Stimulated activated CD8-positive, alpha-beta memory T cell treated with anti-CD3 and anti-CD28 coated beads, Interleukin-4, amount 100 ng/mL, for 24 hours (primary cell): ENCODE measurements around the gene MMP28.
A peak's percentile ranks its signal among the peaks of the same experiment; 100 is the strongest.

Source experiments
- DNase-seq: peaks from one replicate; pipeline ENCODE4 v3.0.0-alpha.2; 2020; ENCODE audit warnings: low read depth

The MMP28 gene, protein sequence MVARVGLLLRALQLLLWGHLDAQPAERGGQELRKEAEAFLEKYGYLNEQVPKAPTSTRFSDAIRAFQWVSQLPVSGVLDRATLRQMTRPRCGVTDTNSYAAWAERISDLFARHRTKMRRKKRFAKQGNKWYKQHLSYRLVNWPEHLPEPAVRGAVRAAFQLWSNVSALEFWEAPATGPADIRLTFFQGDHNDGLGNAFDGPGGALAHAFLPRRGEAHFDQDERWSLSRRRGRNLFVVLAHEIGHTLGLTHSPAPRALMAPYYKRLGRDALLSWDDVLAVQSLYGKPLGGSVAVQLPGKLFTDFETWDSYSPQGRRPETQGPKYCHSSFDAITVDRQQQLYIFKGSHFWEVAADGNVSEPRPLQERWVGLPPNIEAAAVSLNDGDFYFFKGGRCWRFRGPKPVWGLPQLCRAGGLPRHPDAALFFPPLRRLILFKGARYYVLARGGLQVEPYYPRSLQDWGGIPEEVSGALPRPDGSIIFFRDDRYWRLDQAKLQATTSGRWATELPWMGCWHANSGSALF

DNA sequence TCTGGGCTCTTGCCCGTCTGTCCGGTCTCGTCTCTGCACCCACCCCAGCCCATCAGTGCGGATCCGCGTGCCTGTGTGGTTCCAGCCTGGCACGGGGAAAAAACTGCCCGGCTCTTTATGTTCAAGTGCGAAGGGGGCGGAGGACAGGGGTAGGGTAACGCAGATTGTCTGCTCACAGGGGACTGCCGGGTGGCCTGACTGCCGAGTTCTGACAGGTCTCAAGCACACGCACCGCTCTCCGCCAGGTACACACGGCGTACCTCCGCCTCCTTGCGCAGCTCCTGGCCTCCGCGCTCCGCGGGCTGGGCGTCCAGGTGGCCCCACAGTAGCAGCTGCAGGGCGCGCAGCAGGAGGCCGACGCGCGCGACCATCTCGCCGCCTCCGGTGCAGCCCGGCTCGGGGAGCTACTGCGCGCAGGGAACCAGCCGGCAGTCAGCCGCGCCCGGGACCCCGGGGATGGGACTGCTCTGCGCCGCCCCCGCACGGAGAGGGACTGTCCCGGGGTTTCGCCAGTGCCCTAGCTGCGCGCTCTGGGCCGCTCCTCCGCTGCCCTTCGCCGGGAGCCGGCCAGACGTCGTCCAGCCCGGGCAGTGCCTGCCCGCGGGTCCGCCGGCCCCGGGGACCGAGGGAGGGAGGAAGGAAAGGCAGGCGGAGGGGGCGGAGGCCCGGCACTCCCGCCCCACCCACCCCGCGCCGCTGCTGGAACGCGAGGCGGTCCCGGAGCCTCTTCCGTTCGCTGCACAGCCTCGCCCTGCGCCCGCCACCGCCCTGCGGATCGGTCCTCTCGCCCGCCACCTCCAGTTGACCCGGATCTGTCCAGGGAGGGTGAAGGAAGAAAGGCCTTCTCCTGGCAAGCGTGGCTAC is at the start of gene MMP28:
MMP28 (minus strand) TSS at position 635 of the 864 bp plus-strand sequence; CDS start at position 371, 264 bp downstream.
- DNase-seq = peak; percentile 17

DNA sequence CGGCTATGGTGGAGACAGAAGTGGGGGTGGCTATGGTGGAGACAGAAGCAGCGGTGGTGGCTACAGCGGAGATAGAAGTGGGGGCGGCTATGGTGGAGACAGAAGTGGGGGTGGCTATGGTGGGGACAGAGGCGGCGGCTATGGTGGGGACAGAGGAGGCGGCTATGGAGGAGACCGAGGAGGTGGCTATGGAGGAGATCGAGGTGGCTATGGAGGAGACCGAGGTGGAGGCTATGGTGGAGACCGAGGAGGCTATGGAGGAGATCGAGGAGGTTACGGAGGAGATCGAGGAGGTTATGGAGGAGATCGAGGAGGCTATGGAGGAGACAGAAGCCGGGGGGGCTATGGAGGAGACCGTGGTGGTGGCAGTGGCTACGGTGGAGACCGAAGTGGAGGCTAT is 49.1 kb upstream of the MMP28 start:
- DNase-seq = no peak

DNA sequence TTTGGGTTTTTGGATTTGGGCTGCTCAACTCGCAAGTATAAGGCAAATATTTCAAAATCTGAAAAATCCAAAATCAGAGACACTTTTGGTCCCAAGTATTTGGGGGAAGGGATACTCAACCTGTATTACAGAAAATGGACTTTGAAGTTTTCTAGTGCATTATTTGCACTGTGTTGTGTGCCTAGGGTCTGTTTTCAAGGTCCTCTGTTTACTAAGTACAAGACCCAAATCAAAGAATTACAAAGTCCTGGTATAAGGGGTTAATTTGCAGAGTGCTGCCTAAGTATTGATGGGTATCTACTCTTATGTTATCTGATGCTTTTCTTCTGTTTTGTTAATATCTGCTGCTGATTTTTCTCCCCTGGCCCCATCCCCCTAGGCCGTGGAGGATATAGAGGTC is 48.3 kb upstream of the MMP28 start:
- DNase-seq = no peak

DNA sequence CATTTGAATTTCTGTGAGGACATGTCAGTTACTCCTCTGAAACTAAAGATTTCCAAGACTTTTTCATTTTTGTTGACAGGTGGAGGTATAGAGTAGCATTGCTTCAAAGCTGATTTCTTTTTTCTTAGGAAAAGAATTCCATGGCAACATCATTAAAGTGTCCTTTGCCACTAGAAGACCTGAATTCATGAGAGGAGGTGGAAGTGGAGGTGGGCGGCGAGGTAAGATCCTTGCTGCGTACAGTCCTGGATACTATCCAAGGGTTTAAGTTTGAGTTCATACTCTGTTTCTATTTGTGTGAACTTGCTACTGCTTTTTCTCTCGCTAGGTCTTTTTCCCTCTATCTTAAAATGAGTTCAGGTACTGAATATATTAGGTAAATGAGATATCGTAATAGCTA is 46.8 kb upstream of the MMP28 start:
- DNase-seq = no peak

DNA sequence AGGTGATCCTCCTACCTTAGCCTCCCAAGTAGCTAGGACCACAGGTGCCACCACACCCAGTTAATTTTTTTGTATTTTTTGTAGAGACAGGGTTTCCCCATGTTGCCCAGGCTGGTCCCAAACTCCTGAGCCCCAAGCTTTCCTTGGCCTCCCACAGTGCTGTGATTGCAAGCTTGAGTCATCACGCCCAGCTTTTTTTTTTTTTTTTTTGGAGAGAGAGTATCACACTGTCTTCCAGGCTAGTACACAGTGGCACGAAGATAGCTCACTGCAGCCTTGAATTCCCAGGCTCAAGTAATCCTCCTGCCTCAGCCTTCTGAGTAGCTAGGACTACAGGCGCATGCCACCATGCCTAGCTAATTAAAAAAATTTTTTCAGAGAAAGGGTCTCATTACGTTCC is 46.1 kb upstream of the MMP28 start:
- no peak for DNase-seq

DNA sequence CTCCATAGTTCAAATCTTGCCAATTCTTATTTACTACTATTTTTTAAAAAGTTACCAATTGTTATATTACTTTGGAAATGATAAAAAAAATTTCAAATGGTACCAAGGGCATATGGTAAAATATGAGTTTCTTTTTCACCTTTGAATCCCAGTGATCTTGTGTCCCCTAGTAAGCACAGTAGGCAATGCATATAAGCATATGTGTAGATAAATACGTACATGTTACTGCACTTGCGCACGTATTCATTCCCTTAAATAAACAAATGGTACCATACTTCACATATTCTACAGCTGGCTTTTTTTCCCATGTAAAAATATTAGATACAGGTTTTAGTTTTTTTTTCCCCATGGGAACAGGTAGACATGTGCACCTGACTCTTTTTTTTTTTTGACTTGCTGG is 45.7 kb upstream of the MMP28 start:
- DNase-seq = no peak

DNA sequence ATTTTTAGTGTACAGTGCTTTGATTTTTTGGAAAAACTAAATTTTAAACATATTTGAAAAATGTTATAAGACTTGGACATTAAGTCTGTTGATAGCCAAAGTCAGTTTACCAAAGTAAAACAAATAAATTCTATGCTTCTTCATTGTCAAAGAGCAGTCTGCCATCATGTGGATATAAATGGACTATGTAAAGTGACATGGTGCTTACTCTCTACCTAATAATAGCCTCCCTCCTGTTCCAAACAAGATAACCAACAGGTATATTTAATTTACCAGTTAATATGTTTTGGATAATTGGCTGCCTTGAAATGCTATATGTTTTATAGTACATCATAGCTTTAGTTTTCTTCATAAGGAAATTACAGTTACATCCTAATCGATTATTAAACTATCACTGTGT is 29.8 kb upstream of the MMP28 start:
- DNase-seq = no peak

DNA sequence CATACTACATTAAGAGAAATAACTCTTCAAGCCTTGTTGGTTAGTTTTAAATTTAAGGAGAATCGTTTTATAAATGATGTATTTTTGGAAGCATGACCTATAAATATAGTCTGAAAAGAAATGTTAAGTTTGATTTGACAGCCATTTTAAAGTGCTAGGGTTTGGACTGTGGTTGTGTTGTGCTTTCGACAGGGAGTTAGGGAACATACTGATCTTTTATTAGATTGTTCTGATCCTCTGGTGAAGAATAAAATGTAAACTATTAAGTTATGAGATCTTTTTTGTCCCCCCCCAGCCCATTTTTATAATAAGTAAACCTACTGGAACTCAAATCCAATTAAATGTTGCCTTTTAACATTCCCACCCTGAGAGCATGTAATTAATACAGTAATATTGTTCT is 25.9 kb upstream of the MMP28 start:
- DNase-seq = no peak

DNA sequence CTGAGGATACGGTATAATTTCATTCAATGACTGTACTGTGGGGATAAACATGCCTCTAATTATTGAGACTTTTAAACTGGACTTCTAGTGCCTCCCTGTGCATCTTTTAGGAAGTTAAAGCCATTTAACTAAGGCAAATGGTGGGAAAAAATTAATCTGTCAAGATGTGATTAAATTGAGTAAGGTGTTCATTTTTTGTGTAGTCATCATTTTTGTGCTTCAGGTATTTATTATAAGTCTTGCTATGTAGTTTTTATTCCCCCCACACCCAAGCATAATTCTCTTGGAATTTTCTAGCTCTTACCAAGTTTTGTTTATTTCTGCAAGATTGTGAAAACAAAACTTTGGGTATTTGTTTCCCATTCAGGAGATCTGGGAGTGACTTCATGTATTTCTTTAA is 24.0 kb upstream of the MMP28 start:
- no peak for DNase-seq

DNA sequence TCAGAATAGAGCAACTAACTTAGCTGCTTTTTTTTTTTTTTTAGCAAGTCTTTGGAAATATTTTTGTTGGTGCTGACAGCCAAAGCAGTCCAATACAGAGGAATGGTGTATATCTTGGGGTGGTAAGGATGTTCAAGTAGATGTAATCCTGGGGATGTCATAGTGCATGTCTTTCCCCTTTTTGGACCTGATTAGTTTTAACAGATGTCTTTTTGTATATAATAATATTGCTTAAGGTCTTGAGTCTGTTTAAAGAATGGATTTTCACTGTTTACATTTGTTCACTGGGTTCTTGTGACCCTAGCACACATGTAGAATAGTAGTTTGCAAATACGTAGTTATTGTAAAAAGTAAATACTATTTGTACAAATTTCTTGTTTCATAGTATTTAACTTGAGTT is 21.8 kb upstream of the MMP28 start:
- no peak for DNase-seq

DNA sequence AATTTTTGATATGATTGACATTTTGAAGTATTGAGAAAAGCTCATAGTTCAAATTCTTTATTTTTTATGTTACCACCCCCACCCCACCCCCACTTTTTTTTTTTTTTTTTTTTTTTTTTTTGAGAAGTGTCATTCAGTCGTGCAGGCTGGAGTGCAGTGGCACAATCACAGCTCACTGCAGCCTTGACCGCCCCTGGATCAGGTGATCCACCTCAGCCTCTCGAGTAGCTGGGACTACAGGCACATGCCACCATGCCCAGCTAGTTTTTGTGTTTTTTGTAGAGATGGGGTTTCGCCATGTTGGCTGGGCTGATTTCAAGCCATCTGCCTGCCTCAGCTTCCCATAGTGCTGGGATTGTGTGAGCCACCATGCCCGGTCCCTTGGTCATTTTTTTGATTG is 21.3 kb upstream of the MMP28 start:
- no peak for DNase-seq

DNA sequence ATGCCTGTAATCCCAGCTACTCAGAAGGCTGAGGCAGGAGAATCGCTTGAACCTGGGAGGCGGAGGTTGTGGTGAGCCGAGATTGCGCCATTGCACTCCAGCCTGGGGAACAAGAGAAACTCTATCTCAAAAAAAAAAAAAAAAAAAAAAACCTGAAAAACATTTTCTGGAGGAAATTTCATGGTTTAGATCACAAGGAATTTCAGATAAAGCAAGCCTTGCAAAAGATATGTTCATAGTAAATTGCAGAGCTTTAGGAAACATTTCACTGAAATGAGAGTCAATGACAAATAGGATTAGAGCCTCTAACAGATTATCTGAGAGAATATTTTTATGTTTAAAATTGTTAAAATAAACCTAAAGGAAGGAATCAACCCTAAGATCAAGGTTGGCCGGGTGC is 17.0 kb upstream of the MMP28 start:
- no peak for DNase-seq

DNA sequence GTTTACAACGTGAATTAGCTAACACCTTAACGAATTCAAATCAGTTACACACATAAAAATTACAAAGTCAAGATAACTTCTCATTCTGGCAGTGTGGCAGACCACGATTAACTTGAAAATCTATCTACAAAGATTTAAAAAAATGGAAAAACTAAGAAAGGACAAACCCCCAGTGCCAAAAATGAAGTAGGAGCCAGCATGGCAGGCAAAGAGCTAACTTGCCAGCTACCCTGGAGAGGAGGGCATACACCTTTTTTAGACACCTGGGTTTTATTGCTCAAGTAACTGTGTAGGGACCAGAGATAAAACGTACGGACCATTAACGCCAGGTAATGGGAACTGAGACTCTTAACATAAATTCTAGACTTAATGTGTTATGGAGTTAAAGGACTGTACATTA is 16.3 kb upstream of the MMP28 start:
- DNase-seq = no peak

DNA sequence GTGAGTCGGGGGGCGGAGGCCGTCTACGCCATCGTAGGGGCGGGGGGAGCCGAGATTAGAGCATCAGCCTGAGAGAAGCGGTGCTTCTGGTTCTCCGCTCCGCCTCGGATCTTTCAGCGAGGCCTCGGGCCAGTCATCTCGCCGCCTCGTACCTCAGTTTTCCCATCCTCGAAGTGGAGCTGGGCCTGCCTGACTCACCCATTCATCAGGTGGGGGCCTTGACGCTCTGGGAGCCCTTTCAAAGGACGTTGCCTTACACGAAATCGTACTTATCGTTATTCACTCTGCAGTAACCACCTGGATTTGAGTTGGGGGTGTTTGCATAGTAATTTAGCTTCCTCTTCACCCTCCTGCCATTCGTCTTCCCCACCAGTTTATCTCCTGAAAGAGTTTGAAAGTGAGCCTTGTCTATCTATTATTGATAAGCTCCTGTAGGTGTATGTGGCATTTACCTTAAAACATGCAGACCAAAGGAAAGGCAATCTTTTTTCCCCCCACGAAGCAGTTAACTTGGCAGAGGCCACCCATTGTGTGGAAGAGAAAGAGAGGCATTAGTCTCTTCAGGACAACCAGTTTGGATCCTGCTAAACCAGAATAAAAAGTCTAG is 14.5 kb upstream of the MMP28 start:
- DNase-seq = no peak

DNA sequence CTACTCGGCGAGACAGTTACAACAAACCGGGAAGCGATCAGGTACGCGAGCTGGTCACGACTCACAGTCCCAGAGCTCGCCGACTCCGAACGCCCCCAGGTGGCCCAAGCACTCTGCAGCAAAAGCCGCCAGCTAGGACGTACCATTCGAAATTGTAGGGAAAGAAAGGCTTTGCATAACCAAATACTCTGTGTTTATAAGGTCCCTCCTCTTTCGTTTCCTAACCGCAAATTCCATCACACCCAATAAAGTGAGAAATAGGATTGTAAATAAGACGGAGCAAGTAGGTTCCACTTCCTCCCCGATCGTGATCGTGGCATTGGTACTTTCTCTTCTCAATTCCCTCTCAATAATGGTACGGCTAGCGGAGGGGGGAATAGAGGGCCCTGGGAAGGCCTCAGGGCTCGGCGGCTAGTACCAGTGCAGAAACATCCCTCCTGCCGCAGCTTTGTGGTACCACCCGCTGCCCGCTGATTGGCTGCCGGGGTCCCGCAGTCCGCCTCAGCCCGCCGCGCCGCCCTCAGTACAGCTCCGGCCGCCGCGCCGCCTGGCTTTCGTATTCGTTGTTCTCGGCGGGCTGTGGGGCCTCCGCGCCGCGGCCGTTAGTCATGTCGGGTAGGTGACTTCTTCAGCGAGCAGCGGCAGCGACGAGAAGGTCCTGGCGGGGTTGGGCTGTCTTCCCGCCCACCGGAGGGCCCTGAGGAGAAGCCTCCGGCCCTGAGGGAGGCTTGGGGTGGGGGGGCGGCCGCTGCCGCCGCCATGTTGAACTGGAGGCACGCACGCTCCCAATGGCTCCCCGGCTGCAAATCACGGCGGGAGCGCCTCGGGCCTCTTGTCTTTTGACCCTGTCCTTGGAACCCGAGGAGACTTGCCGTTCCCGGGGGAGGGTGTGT is 13.8 kb upstream of the MMP28 start, which contains the start of gene TAF15:
TAF15 (plus strand) TSS at position 523 of the 893 bp plus-strand sequence; CDS start at position 609, 86 bp downstream.
- DNase-seq = peak; percentile 92

DNA sequence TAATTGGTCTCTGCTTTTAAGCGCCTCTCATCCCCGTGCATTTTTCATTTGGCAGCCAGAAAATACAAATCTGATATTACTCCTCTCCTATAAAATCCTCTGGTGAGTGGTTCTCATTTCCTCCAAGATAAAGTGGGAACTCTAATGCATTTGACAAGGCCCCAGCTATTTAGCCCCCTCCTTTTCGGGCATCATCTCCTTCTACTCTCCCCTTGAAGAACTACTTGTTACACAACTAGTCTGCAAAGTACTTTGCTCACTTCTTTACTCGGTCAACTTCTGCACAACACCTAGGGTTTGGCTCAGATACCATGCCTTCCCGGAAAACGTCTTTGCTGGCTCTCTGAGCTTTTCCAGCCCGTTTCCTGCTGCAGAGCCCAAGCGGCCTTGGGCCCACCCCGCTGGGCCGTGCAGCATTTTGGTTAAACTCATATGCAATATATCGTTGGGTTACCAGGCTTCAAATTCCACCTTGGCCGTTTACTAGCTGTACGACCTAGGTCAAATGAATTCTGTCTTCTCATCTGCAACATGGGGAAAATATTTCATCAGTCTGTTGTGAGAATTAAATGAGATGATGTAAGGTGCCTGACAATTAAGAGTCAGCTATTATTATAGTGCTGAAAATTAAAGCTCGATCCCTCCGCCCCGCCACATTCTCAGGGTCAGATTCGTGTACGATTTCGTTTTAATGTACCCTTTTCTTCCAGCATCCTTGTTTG is 13.0 kb upstream of the MMP28 start:
- DNase-seq = no peak

DNA sequence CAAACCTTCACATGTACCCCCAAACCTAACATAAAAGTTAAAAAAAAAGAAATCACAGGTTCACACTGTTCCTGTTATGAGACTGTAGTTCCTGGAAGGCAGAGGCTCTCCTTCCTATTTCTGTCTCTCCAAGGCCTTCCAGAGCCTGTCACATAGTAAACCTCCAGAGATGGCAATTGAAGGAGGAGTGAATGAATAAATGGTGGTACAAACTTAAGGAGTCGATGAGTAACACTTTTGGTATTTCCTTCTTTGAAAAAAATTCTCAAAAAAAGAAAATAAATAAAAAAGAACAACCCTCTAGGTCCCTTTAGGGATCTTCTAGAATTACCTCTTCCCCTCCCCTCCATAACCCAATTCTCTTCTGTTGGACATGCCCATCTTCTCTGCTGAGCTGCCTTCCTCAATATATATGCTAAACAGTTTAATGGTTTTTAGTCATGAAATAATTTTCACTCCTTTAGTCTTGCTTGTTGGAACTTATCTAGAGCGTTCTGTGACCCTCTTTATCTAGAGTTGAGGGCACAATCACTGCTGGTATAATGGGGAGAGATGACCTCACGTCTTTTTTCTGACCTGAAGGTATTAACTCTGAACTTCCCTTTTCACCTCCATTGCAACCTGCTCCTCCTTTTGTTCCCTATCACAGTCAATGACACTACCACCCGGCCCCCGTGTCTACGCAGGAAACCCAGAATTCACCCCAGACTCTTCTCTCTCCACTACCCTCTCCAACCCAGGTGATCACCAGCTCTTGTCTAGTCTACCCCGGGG is 12.1 kb upstream of the MMP28 start:
- no peak for DNase-seq

DNA sequence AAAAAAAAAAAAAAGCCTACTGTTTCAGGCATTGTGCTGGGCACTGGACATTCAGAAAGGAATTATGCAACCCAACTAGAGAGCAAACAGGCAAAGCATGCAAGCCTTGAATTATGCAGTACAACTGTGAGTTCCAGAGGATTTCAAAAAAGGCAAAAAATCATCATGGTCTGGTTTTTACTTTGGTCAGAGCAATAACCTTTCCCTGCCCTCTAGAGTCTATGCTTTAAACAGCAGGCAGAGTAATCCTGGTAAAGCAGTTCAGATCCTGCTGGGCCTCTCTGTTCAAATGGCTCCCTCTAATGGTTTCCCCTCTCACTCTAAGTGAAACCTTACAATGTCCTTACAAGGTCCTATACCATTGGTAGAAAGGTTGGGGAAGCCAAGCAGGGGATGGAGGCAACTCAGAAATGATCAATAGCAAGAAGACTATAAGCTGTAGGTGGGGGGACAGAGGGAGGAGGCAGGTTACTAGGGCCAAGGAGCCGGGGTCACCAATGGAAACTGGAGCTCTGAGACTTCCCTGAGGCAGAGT is 9.3 kb upstream of the MMP28 start:
- DNase-seq = no peak

DNA sequence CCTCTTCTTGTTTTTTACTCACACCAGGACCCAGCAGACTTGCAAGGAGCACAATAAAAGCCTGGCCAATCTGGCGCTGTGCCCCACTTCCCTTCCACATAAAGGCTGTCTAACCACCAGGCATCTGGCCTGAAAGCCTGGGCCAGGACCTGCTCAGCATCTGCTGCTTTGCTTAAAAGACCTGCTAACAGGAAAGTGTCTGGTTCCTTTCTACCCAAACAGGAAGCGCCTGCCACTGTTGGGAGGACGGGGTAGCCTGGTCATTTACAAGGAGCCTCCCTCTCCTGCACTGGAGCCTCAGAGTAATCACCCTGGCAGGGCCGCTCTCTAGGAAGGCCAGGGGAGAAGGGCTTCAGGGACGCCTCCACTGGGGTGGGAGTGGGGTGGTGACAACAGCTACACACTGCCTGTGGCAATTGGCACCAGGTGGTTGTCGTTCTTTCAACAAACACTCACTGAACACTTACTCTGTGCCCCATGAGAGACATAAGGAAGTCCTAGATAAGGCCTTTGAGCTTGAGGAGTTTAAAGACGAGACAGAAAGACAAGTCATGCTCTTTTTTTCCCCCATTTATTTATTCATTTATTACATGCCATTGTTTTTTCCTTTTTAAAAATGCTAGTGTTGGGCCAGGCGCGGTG is 6.3 kb upstream of the MMP28 start:
- DNase-seq = no peak
